ENCODE measurements around the gene PHACTR1.

PHACTR1 gene

DNA sequence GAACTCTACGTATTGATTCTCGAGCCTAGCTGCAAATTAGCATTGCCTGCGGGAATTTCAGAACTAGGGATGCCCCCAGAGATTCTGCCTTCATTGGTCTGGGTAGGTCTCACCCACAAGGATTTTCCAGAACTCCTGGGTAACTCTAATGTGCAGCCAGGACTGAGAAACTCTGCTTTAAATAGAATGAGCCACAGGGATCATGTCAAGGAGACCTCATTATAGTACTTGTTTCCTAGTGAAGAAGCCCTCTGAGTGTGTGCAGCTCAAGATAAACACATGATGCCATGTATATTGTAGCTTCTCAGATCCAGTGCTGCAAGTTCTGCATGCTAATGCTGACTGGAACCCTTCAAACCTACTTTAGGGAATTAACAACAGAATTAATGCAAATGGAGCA, 179.2 kb downstream of the PHACTR1 start:
- no peak for DNase-seq (ENCODE audit: low read depth in 3 of 3, low spot score in 1 of 3)

DNA sequence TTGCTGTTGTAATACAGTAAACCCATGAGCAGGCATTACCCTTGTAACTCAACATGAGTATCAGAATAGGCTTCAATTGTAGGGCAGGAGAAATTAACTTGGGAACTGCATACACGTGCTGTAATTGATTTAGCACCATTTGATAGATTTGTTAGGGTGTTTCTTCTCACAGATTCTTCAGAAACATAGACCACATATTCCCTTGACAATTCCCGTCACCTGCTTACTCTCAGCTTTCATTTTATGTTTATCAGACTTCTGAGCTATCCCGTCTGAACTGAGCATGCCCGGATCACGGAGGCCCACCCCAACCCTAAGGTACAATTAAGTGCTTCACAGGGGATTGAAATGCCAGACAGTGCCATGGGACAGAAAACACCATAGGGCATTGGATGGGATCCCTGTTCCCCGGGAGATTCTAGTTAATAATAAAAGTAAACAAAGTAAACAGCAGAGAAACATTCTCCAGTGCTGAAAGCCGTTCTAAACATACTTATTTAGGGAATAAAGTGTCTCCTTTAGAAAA, 179.7 kb downstream of the PHACTR1 start:
- DNase-seq (ENCODE audit: low read depth in 3 of 3, low spot score in 1 of 3) = no peak

DNA sequence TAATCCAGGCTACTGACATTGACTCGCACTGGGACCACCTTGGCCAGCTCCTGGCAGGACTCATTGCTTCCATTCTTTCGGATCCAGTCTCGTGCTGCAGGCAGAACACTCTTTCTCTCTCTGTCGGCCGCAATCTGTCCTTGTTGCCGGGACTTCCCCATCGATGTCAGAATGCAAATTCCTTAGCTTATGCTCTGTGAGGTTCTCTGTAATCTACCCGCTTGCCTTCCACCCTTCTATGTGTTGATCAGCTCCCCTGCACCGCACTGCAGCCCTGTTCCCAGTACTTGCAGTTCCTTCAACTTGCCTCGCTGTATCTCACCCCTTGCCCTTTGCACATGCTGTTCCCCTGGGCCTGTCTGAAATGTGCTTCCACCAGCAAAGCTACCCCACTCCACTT, 182.0 kb downstream of the PHACTR1 start:
- DNase-seq (ENCODE audit: low read depth in 3 of 3, low spot score in 1 of 3) = no peak

DNA sequence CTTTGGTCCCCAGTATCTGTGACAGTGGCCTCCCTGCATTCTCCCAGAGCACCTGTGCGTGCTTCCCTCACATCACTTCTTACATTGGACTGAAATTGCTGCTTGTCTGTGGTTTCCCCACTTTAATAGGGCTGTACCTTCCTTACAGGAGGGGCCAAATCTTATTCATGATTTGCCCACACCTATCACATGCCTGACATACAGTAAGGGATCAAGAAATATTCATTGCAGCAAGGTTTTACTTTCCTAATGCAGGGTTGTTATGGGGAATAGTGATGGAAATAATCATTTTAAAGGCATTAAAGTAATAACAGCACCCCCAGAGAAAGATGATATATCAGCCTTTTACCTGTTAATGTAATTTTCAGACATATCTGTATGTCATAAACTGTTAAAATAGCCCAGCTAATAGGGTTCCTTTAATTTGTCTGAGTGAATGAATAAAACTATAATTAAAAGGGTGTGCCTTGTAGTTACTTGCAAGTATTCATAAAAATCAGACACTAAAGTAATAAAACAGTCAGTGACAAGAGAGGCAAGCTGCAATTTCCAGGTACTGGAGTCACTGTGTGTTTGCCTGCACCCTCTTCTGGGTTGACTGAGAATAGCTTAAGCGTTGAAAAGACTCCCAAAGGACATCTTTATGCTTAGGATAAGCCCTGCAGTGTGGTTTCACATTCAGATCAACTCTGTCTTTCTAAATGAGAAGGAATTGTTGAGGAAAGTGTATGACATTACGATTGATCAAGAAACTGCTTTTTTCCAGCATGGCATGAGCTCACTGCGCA, 182.7 kb downstream of the PHACTR1 start:
- DNase-seq (ENCODE audit: low read depth in 3 of 3, low spot score in 1 of 3) = no peak

DNA sequence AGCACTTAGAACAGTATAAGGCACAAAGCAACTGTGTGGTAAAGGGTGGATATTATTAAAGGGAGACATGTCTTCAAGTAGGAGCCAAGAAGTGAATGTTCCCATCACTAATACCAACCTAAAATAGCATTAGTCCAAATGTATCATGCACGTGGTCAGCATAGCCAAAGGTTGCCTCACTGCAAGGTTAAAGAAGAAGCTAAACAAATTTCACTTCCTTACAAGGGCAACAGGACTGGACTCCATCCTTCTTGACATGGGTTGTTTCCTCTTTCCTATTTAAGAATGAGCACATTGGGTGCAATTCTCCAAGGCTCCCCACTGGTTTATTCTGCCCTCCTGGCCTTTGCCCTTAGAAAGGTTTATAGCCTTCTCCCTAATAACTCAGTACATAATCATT, 186.7 kb downstream of the PHACTR1 start:
- DNase-seq (ENCODE audit: low read depth in 3 of 3, low spot score in 1 of 3) = no peak

DNA sequence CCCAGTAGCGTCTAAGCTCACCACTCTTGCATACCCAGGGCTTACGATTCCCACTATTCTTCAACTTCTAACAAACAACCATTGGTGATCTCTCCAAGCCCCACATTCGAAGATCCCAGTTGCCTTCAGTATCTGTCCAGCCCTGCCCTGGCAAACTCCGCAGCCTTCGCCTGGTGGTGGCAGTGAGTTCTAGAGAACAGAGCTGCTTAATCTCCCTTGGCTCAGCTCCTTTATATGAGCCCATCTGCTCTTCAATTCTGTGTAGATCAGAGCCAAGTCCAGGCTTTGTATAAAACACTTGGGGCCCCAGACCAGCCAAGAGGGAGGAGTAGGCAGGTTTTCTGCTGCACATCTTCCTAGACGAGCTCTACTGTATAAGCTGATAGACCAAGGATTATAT, 193.3 kb downstream of the PHACTR1 start:
- no peak for DNase-seq (ENCODE audit: low read depth in 3 of 3, low spot score in 1 of 3)

DNA sequence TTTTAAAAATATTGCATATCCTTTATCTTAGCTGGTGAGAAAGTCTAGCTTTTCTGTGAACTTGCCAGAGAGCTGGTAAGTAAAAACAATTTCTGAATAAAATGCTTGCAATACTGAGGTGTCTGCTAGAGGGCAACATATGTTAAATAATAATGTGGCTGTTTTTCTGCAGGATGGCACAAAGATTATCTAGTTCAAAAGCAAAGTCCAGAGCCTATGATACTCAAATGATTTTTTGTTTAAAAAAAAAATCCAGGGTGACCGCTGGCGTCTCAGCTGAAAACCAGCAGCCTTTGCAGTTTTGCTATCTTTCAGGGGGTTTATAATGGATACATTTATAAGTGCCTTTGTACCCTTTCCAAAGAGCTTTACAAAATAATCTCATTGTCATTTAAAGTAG, 194.9 kb downstream of the PHACTR1 start:
- DNase-seq (ENCODE audit: low read depth in 3 of 3, low spot score in 1 of 3) = no peak

DNA sequence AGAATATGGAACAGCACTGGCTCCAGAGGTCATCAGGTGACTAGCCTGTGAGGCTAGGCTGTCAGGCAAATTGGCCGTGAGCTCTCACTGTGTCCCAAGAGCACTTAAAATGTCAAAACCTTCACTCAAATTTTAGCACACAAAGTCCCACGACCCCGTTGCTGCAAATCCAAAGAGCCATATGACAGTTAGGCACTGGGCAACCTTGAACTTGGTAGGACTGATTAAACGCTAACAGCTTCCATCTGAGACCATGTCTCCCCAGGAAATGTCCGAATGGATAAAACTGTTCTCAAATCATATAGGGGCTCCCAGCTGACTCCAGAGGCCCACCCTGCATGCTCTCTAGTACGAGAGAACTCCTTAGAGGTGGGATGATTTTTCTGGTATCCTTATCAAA, 196.6 kb downstream of the PHACTR1 start:
- no peak for DNase-seq (ENCODE audit: low read depth in 3 of 3, low spot score in 1 of 3)

DNA sequence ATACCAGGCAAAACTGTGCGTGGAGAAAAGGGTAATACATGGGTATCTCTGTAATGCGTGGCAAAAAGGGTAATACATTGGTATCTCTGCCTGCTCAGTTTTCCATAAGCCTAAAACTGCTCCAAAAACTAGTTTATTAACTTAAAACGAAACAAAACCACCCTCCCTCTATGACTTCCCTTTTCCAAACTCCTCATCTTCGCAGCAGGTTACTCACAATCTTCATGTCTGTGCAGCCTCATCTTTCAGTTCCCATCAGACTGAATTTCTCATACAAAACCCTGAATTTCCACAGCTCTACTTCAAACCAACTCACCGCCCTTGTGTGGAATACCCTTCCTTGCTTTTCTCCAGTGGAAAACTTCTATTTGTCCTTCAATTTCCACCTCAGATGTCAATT, 199.4 kb downstream of the PHACTR1 start:
- no peak for DNase-seq (ENCODE audit: low read depth in 3 of 3, low spot score in 1 of 3)

DNA sequence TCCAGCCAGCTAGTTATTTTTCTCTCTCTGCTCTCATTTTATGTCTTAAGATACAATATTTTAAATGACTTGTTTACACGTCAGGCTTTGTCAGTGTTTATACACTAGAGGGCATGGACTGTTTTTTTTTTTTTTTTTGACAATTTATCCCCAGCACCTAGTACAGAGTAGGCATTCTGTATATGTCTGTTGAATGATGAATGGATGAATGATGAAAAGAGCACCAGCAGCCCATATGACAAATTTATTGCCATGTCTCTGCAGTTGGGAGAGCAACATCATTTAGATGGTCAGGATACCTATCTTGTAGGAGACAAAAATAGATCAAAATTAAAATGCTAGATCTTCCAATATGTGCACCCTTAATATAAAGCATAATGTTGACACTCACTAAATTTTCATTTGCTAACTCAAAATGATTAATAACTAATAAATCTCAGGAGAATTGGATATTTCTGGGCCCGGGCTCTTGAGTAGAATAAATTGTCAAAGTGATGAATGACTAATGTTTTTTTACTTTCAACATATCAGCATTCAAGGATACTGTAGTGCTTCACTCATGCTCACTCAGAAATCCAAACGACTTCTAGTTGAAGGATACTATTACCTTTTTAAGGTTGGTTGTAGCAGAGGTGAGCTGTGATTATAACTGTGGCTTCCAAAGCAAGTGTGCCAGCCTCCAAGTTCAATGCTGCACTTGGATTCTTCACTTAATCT, 200.0 kb downstream of the PHACTR1 start:
- no peak for DNase-seq (ENCODE audit: low read depth in 3 of 3, low spot score in 1 of 3)

DNA sequence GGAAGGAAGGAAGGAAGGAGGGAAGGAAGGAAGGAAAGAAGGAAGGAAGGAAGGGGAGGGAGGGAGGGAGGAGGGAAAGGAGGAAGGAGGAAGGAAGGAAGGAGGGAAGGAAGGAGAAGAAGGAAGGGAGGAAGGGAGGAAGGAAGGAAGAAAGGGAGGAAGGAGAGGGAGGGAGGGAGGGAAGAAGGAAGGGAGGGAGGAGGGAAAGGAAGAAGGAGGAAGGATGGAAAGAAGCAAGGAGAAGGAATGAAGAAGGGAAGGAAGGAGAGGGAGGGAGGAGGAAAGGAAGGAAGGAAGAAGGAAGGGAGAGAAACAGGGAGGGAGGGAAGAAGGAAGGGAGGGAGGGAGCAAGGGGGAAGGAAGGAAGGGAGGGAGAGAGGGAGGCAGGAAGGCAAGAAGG, 204.9 kb downstream of the PHACTR1 start:
- DNase-seq (ENCODE audit: low read depth in 3 of 3, low spot score in 1 of 3) = no peak

DNA sequence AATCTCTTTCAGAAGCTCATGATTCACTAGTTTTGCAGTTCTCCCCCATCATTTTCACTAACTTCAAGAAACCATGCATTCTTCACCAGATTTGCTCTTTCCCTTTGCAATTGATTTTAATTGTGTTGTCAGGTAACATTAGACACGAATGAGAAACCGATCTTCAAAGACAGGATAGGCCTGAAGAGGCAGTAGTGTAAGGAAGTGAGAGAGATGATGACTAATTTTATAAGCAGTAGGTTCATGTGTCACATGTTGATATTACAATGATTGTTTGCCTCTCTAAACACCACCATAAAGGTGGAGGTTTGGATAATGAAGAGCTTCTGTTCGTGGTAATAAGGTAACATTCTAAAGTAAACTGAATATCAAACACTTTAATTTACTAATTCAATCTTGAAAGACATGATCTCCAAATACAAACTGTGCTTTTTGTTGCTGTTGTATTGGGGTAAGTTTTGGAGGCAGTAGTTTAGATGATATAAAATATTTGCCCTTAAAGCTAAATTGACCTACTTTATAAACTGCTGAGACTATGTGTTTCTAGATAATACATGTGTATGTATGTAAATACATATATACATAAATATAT, 207.2 kb downstream of the PHACTR1 start:
- no peak for DNase-seq (ENCODE audit: low read depth in 3 of 3, low spot score in 1 of 3)

DNA sequence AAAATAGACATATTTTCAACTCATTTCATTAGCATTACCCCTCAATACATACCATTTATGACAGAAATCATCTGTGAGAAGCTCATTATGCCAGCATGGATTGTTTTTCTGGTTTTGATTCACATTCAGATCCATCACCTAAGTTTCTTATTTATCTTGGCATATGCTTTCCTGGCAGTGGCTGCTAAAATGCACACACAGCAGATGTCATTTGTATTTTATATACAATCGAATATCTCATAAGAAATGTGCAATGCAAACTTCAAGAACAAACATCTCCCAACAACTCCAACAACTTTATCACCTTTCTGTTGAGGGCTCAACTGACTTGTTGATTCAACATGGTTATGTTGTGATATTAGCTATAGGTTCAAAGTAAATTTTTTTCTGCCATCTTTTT, 208.3 kb downstream of the PHACTR1 start:
- DNase-seq (ENCODE audit: low read depth in 3 of 3, low spot score in 1 of 3) = no peak

DNA sequence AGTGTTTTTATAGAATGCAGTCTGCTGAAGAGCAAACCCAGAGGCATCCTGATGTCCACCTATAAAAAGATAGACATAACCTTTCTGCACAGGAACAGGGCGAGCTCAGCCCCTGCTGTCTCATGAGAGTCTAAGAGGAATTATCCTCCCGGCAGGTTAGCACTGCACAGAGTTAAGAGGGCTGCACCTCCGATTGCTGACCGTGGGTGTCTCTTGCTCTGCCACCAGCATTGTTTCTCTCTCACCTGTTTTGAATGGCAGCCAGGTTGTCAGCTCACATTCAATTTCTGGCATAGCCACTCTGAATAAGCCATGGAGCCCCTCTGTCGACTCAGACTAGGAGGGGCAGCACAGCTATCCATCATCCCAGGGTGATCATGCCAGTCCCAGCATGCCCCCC, 211.2 kb downstream of the PHACTR1 start:
- DNase-seq (ENCODE audit: low read depth in 3 of 3, low spot score in 1 of 3) = no peak

DNA sequence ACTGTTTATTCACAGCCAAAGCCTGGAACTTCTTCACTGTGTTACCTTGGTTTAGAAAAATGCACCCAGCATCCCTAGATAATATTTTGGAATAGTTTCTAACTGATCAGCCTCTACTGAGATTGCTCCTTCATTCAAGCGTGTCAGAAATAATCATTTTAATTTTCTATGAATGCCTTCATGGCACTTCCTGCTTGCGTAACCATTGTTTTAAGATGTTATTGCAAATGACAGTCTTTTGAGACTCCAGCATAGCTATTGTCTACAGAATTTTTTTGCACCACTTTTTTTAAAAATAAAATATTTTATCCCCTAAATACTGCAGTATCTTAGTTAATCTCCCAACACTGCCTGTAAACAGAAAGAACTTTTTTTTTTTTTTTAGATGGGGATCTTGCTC, 213.1 kb downstream of the PHACTR1 start:
- no peak for DNase-seq (ENCODE audit: low read depth in 3 of 3, low spot score in 1 of 3)

DNA sequence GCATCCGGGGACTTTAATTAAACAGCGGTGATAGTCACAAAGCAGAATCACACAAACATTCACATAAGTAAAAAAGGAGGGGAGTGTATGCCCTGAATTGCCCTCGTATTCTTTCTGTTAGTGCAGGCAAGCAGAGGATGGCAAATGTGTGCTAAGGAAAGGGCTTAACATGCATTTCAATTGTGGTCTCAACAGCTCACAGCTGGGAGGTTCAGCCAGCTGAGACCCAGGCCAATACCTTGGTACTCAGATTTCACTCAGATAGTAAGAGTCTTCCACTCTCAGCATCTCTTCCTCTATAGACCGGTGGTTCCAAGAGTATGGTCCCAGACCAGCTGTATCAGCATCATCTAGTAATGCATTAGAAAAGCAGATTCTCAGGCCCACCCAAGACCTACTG, 215.1 kb downstream of the PHACTR1 start:
- DNase-seq (ENCODE audit: low read depth in 3 of 3, low spot score in 1 of 3) = no peak

DNA sequence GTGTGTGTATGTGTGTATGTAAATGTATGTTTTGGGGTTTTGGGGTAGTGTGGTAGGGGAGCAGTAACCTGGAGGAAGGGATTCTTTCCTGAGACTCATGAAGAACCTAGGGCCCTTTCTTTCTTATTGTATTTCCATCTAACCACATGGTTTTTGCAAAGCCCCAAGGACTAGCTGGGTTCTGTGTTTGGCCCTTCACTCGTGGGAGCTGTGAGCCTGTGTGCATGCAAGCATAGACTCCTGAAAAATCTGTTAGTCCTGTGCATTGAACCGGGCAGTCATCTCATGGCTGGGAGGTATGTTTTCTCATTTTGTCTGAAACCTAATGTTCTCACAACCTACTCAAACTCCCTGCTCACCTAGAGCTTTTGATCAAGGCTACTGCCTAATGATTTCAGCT, 219.1 kb downstream of the PHACTR1 start:
- DNase-seq (ENCODE audit: low read depth in 3 of 3, low spot score in 1 of 3) = no peak

DNA sequence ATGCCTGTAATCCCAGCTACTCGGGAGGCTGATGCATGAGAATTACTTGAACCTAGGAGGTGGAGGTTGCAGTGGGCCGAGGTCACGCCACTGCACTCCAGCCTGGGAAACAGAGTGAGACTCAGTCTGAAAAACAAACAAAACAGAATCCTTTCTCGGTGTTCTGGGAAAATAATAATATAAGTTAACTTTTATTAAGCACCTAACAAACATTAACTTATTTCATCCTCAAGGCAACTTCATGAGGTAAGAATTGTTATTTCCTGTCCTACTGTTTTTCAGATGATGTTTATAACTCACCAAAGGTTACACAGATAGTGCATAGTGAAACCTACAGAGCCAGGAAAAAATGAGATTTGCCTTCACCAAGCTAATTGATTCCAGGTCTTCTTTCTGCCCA, 221.4 kb downstream of the PHACTR1 start:
- DNase-seq (ENCODE audit: low read depth in 3 of 3, low spot score in 1 of 3) = no peak

DNA sequence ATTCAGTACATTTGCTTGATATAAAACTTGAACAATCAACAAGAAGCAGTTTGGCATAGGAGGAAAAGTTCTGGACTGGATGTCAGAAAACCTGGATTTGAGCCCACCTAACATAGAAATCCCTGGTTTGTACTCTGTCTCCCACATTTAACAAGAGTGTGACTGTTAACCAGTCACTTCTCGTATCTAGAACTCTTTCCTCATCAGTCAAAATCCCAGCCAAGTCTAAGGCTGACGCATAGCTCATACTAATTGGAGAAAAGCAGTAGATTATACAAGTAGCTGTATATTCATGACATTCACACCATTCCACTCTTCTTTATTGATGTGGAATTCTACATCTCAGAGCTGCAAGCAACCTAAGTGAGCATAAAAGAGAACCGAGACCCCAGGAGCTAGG, 222.7 kb downstream of the PHACTR1 start:
- no peak for DNase-seq (ENCODE audit: low read depth in 3 of 3, low spot score in 1 of 3)

DNA sequence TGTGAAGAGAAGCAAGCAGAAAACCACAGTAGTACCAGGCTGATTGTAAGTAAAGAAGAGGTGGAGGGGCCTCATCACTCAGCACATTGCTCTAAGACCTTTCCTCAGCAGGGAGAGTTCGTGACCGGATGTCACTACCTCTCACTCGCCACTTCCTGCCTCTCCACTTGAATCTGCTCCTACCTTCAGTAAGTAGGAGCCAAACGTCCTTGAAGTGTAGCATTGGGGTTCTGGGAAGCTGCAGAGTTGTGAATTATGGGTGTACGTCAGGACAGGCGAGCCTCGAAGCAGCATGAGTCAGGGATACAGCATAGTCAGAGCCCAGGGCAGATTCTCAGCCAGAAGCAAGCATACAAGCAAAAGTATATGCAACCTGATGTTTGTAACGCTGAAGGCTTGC, 224.9 kb downstream of the PHACTR1 start:
- DNase-seq (ENCODE audit: low read depth in 3 of 3, low spot score in 1 of 3) = no peak

DNA sequence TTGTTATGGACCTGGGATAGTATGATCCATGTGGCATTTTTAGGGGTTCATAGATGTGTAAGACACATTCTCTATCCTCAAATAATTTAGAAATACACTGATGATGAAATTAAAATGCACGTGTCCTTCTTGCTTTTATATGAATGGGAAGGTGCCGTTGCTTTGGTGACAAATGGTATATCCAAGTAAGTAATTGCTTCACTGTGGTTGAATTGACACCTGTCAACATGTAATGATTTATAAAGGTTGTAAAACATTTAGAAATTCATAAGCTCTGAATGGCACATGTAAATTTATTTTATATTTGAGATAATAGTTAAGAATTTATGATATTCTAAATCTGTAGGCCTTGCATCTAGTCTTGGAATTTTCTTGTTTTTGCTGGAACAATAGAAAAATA, 227.0 kb downstream of the PHACTR1 start:
- DNase-seq (ENCODE audit: low read depth in 3 of 3, low spot score in 1 of 3) = no peak

DNA sequence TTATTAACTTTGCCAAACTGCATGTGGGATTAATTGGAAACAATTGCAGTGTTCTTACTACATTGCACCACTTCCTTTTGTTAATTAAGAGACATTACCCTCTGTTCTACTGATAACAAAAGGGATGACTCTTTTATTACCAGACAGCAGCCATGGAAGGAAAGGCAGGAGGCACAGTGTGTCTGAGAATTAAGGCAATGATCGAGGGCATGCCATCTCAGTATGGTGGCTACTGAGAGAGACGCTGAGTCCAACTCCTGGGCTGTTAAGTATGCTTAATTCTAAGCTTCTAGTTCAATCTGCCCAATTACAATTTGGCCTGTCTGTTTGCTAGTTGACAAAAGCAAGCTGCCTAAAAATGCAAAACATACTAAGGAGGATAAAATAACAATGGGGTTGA, 227.4 kb downstream of the PHACTR1 start:
- DNase-seq (ENCODE audit: low read depth in 3 of 3, low spot score in 1 of 3) = no peak

All from stimulated activated CD4-positive, alpha-beta T cell treated with anti-CD3 and anti-CD28 coated beads, TNF-alpha, amount 100 ng/mL, for 1 hour (primary cell).